IMR-90 (cell line): ENCODE data around the gene PILRA. TPM values are rescaled to one million over a fixed set of nuclear protein-coding genes. Genes with fewer than 3 reads are reported as not detected.
"Not testable (repeated sequence)": the region's sequence is repeated elsewhere in the genome, so short reads cannot be mapped to it uniquely, and the experiment has no call there.

ENCODE experiments used
- ATAC-seq: fragments of 200-7000 bp; cut with Tn5 transposase; 2 replicates; pipeline ENCODE4 v1.9.1; 2020; ENCODE audit warnings: low read depth, mild to moderate bottlenecking, moderate library complexity
- BruUV-seq: library from RNA; stranded (reverse); fragments of 400-500 nt; replicated peaks from 2 replicates; lab custom pipeline; 2021; lab: Mats Ljungman, UMichigan
- CTCF ChIA-PET: fragments of 300-600 bp; formaldehyde crosslinking; extraction: SDS; loops from one replicate; lab custom pipeline; 2021; ENCODE audit warnings: antibody characterized with exemption; lab: Yijun Ruan, JAX
- POLR2A ChIA-PET: fragments of 300-600 bp; sonication (Branson Sonifier 250); formaldehyde crosslinking; loops from one replicate; lab custom pipeline; 2022; ENCODE audit warnings: antibody characterized with exemption; ENCODE audit not compliant: unreplicated experiment; lab: Charles Lee
- DNase-seq: peaks from one replicate; pipeline ENCODE4 v3.0.0; 2013
- H2AFZ ChIP-seq: replicated peaks from 2 replicates; pipeline ENCODE3; 2013; ENCODE audit warnings: low read length, mild to moderate bottlenecking; ENCODE audit not compliant: poor library complexity
- H2AK5ac ChIP-seq: 2 replicates; pipeline ENCODE4 v1.6.1; 2013; ENCODE audit warnings: low read depth, low read length, inconsistent platforms
- H2AK9ac ChIP-seq: replicated peaks from 2 replicates; pipeline ENCODE3; 2013; ENCODE audit warnings: mild to moderate bottlenecking, low read depth, low read length, moderate library complexity; ENCODE audit not compliant: poor library complexity
- H2BK120ac ChIP-seq: 2 replicates; pipeline ENCODE4 v1.6.1; 2013; ENCODE audit warnings: low read depth, low read length, inconsistent platforms
- H2BK15ac ChIP-seq: 3 replicates; pipeline ENCODE4 v1.6.1; 2013; ENCODE audit warnings: low read depth, low read length, inconsistent platforms
- H2BK20ac ChIP-seq: 2 replicates; pipeline ENCODE4 v1.6.1; 2013; ENCODE audit warnings: low read depth, mild to moderate bottlenecking, inconsistent platforms, low read length, moderate library complexity
- H2BK5ac ChIP-seq: 2 replicates; pipeline ENCODE4 v1.6.1; 2013; ENCODE audit warnings: mild to moderate bottlenecking, low read depth, low read length, inconsistent platforms; ENCODE audit not compliant: poor library complexity, severe bottlenecking
- H3K14ac ChIP-seq: replicated peaks from 2 replicates; pipeline ENCODE4 v1.6.1; 2013; ENCODE audit warnings: low read depth, low read length, inconsistent platforms
- H3K18ac ChIP-seq: 2 replicates; pipeline ENCODE4 v1.6.1; 2013; ENCODE audit warnings: low read depth, low read length, control low read depth
- H3K23ac ChIP-seq: 2 replicates; pipeline ENCODE4 v1.6.1; 2013; ENCODE audit warnings: low read depth, low read length, inconsistent platforms
- H3K27ac ChIP-seq: 2 replicates; pipeline ENCODE4 v1.5.1; 2013; ENCODE audit warnings: mild to moderate bottlenecking, control low read depth, low read length; ENCODE audit not compliant: insufficient read depth
- H3K27me3 ChIP-seq: 2 replicates; pipeline ENCODE4 v1.6.1; 2013; ENCODE audit warnings: low read length; ENCODE audit not compliant: control insufficient read depth, insufficient read depth
- H3K36me3 ChIP-seq: 2 replicates; pipeline ENCODE4 v1.6.1; 2013; ENCODE audit warnings: low read length, mixed read lengths; ENCODE audit not compliant: control insufficient read depth, insufficient read depth
- H3K4ac ChIP-seq: 2 replicates; pipeline ENCODE4 v1.6.1; 2013; ENCODE audit warnings: low read depth, low read length, inconsistent platforms
- H3K4me1 ChIP-seq: 2 replicates; pipeline ENCODE4 v1.6.1; 2013; ENCODE audit warnings: low read length, mixed read lengths; ENCODE audit not compliant: control insufficient read depth, insufficient read depth
- H3K4me2 ChIP-seq: 2 replicates; pipeline ENCODE4 v1.6.1; 2013; ENCODE audit warnings: low read depth, mild to moderate bottlenecking, control low read depth, low read length, moderate library complexity
- H3K4me3 ChIP-seq: 2 replicates; pipeline ENCODE4 v1.5.1; 2013; ENCODE audit warnings: low read depth, mild to moderate bottlenecking, control low read depth, low read length, moderate library complexity; ENCODE audit not compliant: insufficient read depth
- H3K56ac ChIP-seq: 2 replicates; pipeline ENCODE4 v1.6.1; 2013; ENCODE audit warnings: low read length, inconsistent platforms; ENCODE audit not compliant: insufficient read depth; ENCODE audit errors: extremely low read depth
- H3K79me1 ChIP-seq, 2 experiments: 2 replicates each; pipeline ENCODE4 v1.6.1; 2013; ENCODE audit warnings: low read length in 2 of 2, inconsistent platforms in 1 of 2, low read depth in 1 of 2
- H3K9ac ChIP-seq: 2 replicates; pipeline ENCODE4 v1.6.1; 2013; ENCODE audit warnings: low read depth, low read length, control low read depth
- H3K9me1 ChIP-seq: 2 replicates; pipeline ENCODE4 v1.6.1; 2013; ENCODE audit warnings: low read length, inconsistent platforms; ENCODE audit not compliant: insufficient read depth
- H3K9me3 ChIP-seq: 2 replicates; pipeline ENCODE4 v1.6.1; 2013; ENCODE audit warnings: low read length; ENCODE audit not compliant: control insufficient read depth, insufficient read depth
- H4K20me1 ChIP-seq: 2 replicates; pipeline ENCODE4 v1.6.1; 2013; ENCODE audit warnings: low read length, inconsistent platforms; ENCODE audit not compliant: insufficient read depth
- H4K5ac ChIP-seq: 2 replicates; pipeline ENCODE4 v1.6.1; 2013; ENCODE audit warnings: mild to moderate bottlenecking, low read depth, low read length, control low read depth
- H4K8ac ChIP-seq, 2 experiments: 2 replicates each; pipeline ENCODE4 v1.6.1; 2013; ENCODE audit warnings: low read depth in 2 of 2, low read length in 2 of 2, control low read depth in 1 of 2, inconsistent platforms in 1 of 2
- H4K91ac ChIP-seq: 2 replicates; pipeline ENCODE4 v1.6.1; 2013; ENCODE audit warnings: low read depth, low read length, inconsistent platforms; ENCODE audit not compliant: insufficient read depth
- MAZ ChIP-seq: IDR thresholded peaks from 2 replicates; pipeline ENCODE4 v1.6.1; 2012; ENCODE audit warnings: low read depth, mild to moderate bottlenecking, low read length, improper control_type of control experiment, moderate library complexity, borderline replicate concordance
- POLR2A ChIP-seq: IDR thresholded peaks from 2 replicates; pipeline ENCODE4 v1.6.1; 2012; ENCODE audit warnings: mild to moderate bottlenecking, low read depth, low read length
- WGBS, 2 experiments: methylation state at CpG; one replicate each; pipeline versions ENCODE4 v1.1.5 to v1.1.7; 2013; ENCODE audit warnings: missing lambda C conversion rate in 2 of 2; ENCODE audit not compliant: insufficient read length in 1 of 2; ENCODE audit errors: extremely low coverage in 2 of 2; 5-methylcytosine and 5-hydroxymethylcytosine counted together
- dilution Hi-C: fragments of 300-500 bp; cut with HindIII; formaldehyde crosslinking; loops from one replicate; pipeline ENCODE4 v1.14.3; 2018; ENCODE audit warnings: low sequenced_read_pairs; ENCODE audit not compliant: unreplicated experiment
- in situ Hi-C: fragments of 300-500 bp; cut with MboI; formaldehyde crosslinking; loops from 3 replicates; pipeline ENCODE4 v1.14.3; 2019; ENCODE audit warnings: low sequenced_read_pairs, inconsistent platforms, mixed read lengths
- intact Hi-C: fragments of 100-400 bp; cut with micrococcal nuclease; formaldehyde crosslinking; loops from 2 replicates; pipeline ENCODE4 v1.10.0; 2022
- polyA plus RNA-seq, 3 experiments: library from polyadenylated mRNA; depleted of rRNA; stranded (reverse); fragments of >200 nt; gene quantifications; 2 replicates each; pipeline ENCODE4 v1.2.3, GENCODE V29; 2012; ENCODE audit warnings: low replicate concordance in 1 of 3
- total RNA-seq: library from RNA; depleted of rRNA; stranded (reverse); fragments of >200 nt; gene quantifications from 2 replicates; pipeline ENCODE4 v1.2.3, GENCODE V29; 2012

The PILRA gene
- total and polyA plus RNA-seq, 2 of the 4 experiments (the other 2 are of a cell fraction) = 0.56 TPM; not detected in 1

GRCh38 chr7:100335566-100336466 is 37.5 kb upstream of the PILRA start:
- H3K9me1 ChIP-seq, H3K18ac ChIP-seq, in situ Hi-C loops, H2BK15ac ChIP-seq, H3K9me3 ChIP-seq, POLR2A ChIA-PET, H2BK20ac ChIP-seq, CTCF ChIA-PET, intact Hi-C loops, H3K79me1 ChIP-seq, H4K20me1 ChIP-seq, H3K23ac ChIP-seq, H4K5ac ChIP-seq, dilution Hi-C loops, H3K56ac ChIP-seq, H2AK9ac ChIP-seq, BruUV-seq, H3K36me3 ChIP-seq, H3K27me3 ChIP-seq, H3K4me2 ChIP-seq, H3K4me1 ChIP-seq: not testable (repeated sequence)
- peak overlapping the region; percentile 59 for H3K9ac ChIP-seq
- H3K4ac ChIP-seq = peak overlapping the region; percentile 83
- H3K14ac ChIP-seq = peak overlapping the region; percentile 37; the same call in 1 of the 2 replicates
- H4K8ac ChIP-seq = peak overlapping the region in 1 of 2 experiments; percentile 80; a peak in 2 of 4 replicates
- H2AK5ac ChIP-seq = peak overlapping the region; percentile 87; the same call in 1 of the 2 replicates
- peak overlapping the region; percentile 23; the same call in 1 of the 2 replicates for H2BK120ac ChIP-seq
- peak overlapping the region; percentile 62 for H3K4me3 ChIP-seq
- DNase-seq (peak; percentile 91), ATAC-seq (peak; percentile 98)
- H4K91ac ChIP-seq = peak overlapping the region; percentile 46; the same call in 1 of the 2 replicates
- 0% methylated on average over 21 of the region's 85 CpGs; no CpG with 5 or more reads in 1 of the 2 experiments for WGBS, 2 experiments
- peak; percentile 94 for TF ChIP-seq POLR2A
- TF ChIP-seq MAZ = peak; percentile 37; the same call in 1 of the 2 replicates
- peak overlapping the region; percentile 66 for H2BK5ac ChIP-seq
- peak overlapping the region; percentile 50 for H3K27ac ChIP-seq
- H2AFZ ChIP-seq = peak overlapping the region; percentile 93

GRCh38 chr7:100338083-100338696 is 35.1 kb upstream of the PILRA start:
- H3K56ac ChIP-seq, H2AFZ ChIP-seq, H2AK5ac ChIP-seq, H4K8ac ChIP-seq, CTCF ChIA-PET, H3K4me2 ChIP-seq, intact Hi-C loops, H4K91ac ChIP-seq, H2BK120ac ChIP-seq, H2BK20ac ChIP-seq, POLR2A ChIA-PET, H3K4me3 ChIP-seq, BruUV-seq, H3K27me3 ChIP-seq, H3K18ac ChIP-seq, H2BK15ac ChIP-seq, in situ Hi-C loops, H4K5ac ChIP-seq, H3K14ac ChIP-seq, dilution Hi-C loops, H4K20me1 ChIP-seq, H3K9me3 ChIP-seq, H2BK5ac ChIP-seq, H3K4ac ChIP-seq, DNase-seq, H3K4me1 ChIP-seq, H3K27ac ChIP-seq, H3K9me1 ChIP-seq, H3K36me3 ChIP-seq, ATAC-seq, H3K9ac ChIP-seq, H3K23ac ChIP-seq, H2AK9ac ChIP-seq: not testable (repeated sequence)
- WGBS, 2 experiments = 81% methylated on average over 6 of the region's 15 CpGs; no CpG with 5 or more reads in 1 of the 2 experiments
- peaks cover 7 to 17% of the 10 kb centered on the region in 2 experiments for H3K79me1 ChIP-seq
